Stimulated activated naive B cell treated with anti-CD40 and anti-IgM and Interleukin-4, amounts not matched to agents 10 μg/mL and 1 μg/mL and 100 μg/mL, for 72 hours (primary cell): ENCODE data around the gene INTS15.

Experiments
- ATAC-seq, 2 donors: fragments of 150-1000 bp; cut with Tn5 transposase; replicated peaks; 2 replicates each; pipeline ENCODE4 v1.10.0; 2021; ENCODE audit warnings: moderate library complexity in 1 of 2
- DNase-seq: peaks from one replicate; pipeline ENCODE4 v3.0.0; 2021
- H3K27ac Mint-ChIP-seq: one replicate; pipeline ENCODE4 v1.8.0; 2022; ENCODE audit warnings: mild to moderate bottlenecking, mixed read lengths
- H3K27me3 Mint-ChIP-seq, 2 donors: one replicate each; pipeline ENCODE4 v1.8.0; 2022; ENCODE audit warnings: mixed read lengths in 2 of 2
- H3K36me3 Mint-ChIP-seq, 2 donors: one replicate each; pipeline ENCODE4 v1.8.0; 2022; ENCODE audit warnings: mixed read lengths in 2 of 2, mild to moderate bottlenecking in 1 of 2
- H3K4me1 Mint-ChIP-seq, 2 donors: one replicate each; pipeline ENCODE4 v1.8.0; 2022; ENCODE audit warnings: mixed read lengths in 2 of 2, mild to moderate bottlenecking in 1 of 2
- H3K4me3 Mint-ChIP-seq, 2 donors: one replicate each; pipeline ENCODE4 v1.8.0; 2022; ENCODE audit warnings: mild to moderate bottlenecking in 2 of 2, mixed read lengths in 2 of 2, moderate library complexity in 1 of 2
- H3K9me3 Mint-ChIP-seq, 2 donors: one replicate each; pipeline ENCODE4 v1.8.0; 2022; ENCODE audit warnings: mixed read lengths in 2 of 2, mild to moderate bottlenecking in 1 of 2

INTS15 gene

GRCh38 chr7:6639032-6639431, 49.2 kb downstream of the INTS15 start:
- Mint-ChIP-seq H3K4me1 (peaks cover 25 to 43% of the 10 kb centered on the region in 2 donors), H3K27me3 (no peaks in the 10 kb centered on the region), H3K9me3 (peaks cover 4 to 7% of the 10 kb centered on the region in 2 donors), H3K36me3 (peaks cover 50 to 55% of the 10 kb centered on the region in 2 donors), H3K4me3 (peak overlapping the region; percentile 95 to 97), H3K27ac (peak overlapping the region; percentile 37)
- no peak for ATAC-seq
- DNase-seq = no peak

GRCh38 chr7:6639627-6640026, 49.8 kb downstream of the INTS15 start:
- Mint-ChIP-seq H3K27ac (peak overlapping the region; percentile 75), H3K27me3 (no peaks in the 10 kb centered on the region), H3K4me3 (peak overlapping the region in 1 of 2 donors; percentile 95)

GRCh38 chr7:6640246-6640721, 50.5 kb downstream of the INTS15 start:
- Mint-ChIP-seq H3K27ac (peak overlapping the region; percentile 47), H3K27me3 (no peaks in the 10 kb centered on the region), H3K4me3 (no peak overlapping the region), H3K4me1 (peaks cover 24 to 49% of the 10 kb centered on the region in 2 donors), H3K9me3 (peaks cover 2 to 4% of the 10 kb centered on the region in 2 donors), H3K36me3 (peaks cover 59 to 64% of the 10 kb centered on the region in 2 donors)
- no peak for DNase-seq
- ATAC-seq = peak in 1 of 2 donors; percentile 5

More at GRCh38 chr7:6639627-6640026, 49.8 kb downstream of the INTS15 start:
- H3K9me3 Mint-ChIP-seq = peaks cover 2 to 4% of the 10 kb centered on the region in 2 donors
- peaks cover 52 to 57% of the 10 kb centered on the region in 2 donors for H3K36me3 Mint-ChIP-seq
- ATAC-seq (no peak), DNase-seq (no peak)
- peaks cover 25 to 43% of the 10 kb centered on the region in 2 donors for H3K4me1 Mint-ChIP-seq

- no peak for ATAC-seq
- Mint-ChIP-seq H3K9me3 (peaks cover 2 to 4% of the 10 kb centered on the region in 2 donors), H3K4me3 (no peak overlapping the region), H3K4me1 (peaks cover 23 to 44% of the 10 kb centered on the region in 2 donors), H3K27me3 (no peaks in the 10 kb centered on the region), H3K27ac (peak overlapping the region; percentile 72), H3K36me3 (peaks cover 63 to 72% of the 10 kb centered on the region in 2 donors)
- no peak for DNase-seq
These were observed 51.6 kb downstream of the INTS15 start for GRCh38 chr7:6641305-6642035.

- no peak for ATAC-seq
- no peak for DNase-seq
- peak overlapping the region; percentile 42 for H3K27ac Mint-ChIP-seq
- H3K36me3 Mint-ChIP-seq = peaks cover 71 to 80% of the 10 kb centered on the region in 2 donors
- peaks cover 23 to 42% of the 10 kb centered on the region in 2 donors for H3K4me1 Mint-ChIP-seq
- H3K9me3 Mint-ChIP-seq = peaks cover 2 to 4% of the 10 kb centered on the region in 2 donors
- no peak overlapping the region for H3K4me3 Mint-ChIP-seq
- H3K27me3 Mint-ChIP-seq = no peaks in the 10 kb centered on the region
These were observed 52.5 kb downstream of the INTS15 start for GRCh38 chr7:6642239-6642839.

GRCh38 chr7:6642861-6643640, 53.2 kb downstream of the INTS15 start:
- peaks cover 70 to 83% of the 10 kb centered on the region in 2 donors for H3K36me3 Mint-ChIP-seq

GRCh38 chr7:6643915-6644625, 54.2 kb downstream of the INTS15 start:
- Mint-ChIP-seq H3K4me1 (peaks cover 18 to 27% of the 10 kb centered on the region in 2 donors), H3K9me3 (peaks cover 2 to 4% of the 10 kb centered on the region in 2 donors), H3K27me3 (no peaks in the 10 kb centered on the region), H3K4me3 (no peak overlapping the region), H3K27ac (no peak overlapping the region), H3K36me3 (peaks cover 65 to 85% of the 10 kb centered on the region in 2 donors)
- ATAC-seq (no peak), DNase-seq (no peak)

More at GRCh38 chr7:6642861-6643640, 53.2 kb downstream of the INTS15 start:
- no peak for ATAC-seq
- no peak for DNase-seq
- no peak overlapping the region for H3K4me3 Mint-ChIP-seq
- H3K9me3 Mint-ChIP-seq = peaks cover 2 to 4% of the 10 kb centered on the region in 2 donors
- H3K4me1 Mint-ChIP-seq = peaks cover 23 to 38% of the 10 kb centered on the region in 2 donors
- no peaks in the 10 kb centered on the region for H3K27me3 Mint-ChIP-seq
- no peak overlapping the region for H3K27ac Mint-ChIP-seq

- H3K36me3 Mint-ChIP-seq = peaks cover 59 to 84% of the 10 kb centered on the region in 2 donors
- H3K9me3 Mint-ChIP-seq = peaks cover 2 to 4% of the 10 kb centered on the region in 2 donors
- peaks cover 12 to 21% of the 10 kb centered on the region in 2 donors for H3K4me1 Mint-ChIP-seq
- DNase-seq = no peak
- ATAC-seq = no peak
- H3K4me3 Mint-ChIP-seq = no peak overlapping the region
- H3K27ac Mint-ChIP-seq = no peak overlapping the region
- no peaks in the 10 kb centered on the region for H3K27me3 Mint-ChIP-seq
These were observed 54.9 kb downstream of the INTS15 start for GRCh38 chr7:6644728-6645127.

GRCh38 chr7:6646465-6646864, 56.6 kb downstream of the INTS15 start:
- DNase-seq = no peak
- Mint-ChIP-seq H3K27me3 (no peaks in the 10 kb centered on the region), H3K4me1 (peaks cover 6 to 8% of the 10 kb centered on the region in 2 donors), H3K9me3 (peaks cover 4 to 5% of the 10 kb centered on the region in 2 donors), H3K4me3 (no peak overlapping the region), H3K27ac (no peak overlapping the region), H3K36me3 (peaks cover 62 to 85% of the 10 kb centered on the region in 2 donors)
- no peak for ATAC-seq

- ATAC-seq = no peak
- peaks cover 62 to 85% of the 10 kb centered on the region in 2 donors for H3K36me3 Mint-ChIP-seq
These were observed 57.3 kb downstream of the INTS15 start for GRCh38 chr7:6647080-6647479.

GRCh38 chr7:6647541-6647940, 57.7 kb downstream of the INTS15 start:
- ATAC-seq (no peak), DNase-seq (no peak)
- Mint-ChIP-seq H3K27me3 (no peaks in the 10 kb centered on the region), H3K4me3 (no peak overlapping the region), H3K4me1 (peaks cover 5 to 6% of the 10 kb centered on the region in 2 donors), H3K9me3 (peaks cover 4 to 5% of the 10 kb centered on the region in 2 donors), H3K27ac (no peak overlapping the region), H3K36me3 (peaks cover 59 to 84% of the 10 kb centered on the region in 2 donors)

More at GRCh38 chr7:6647080-6647479, 57.3 kb downstream of the INTS15 start:
- H3K27ac Mint-ChIP-seq = no peak overlapping the region
- DNase-seq = no peak
- H3K4me1 Mint-ChIP-seq = peaks cover 5 to 6% of the 10 kb centered on the region in 2 donors
- no peaks in the 10 kb centered on the region for H3K27me3 Mint-ChIP-seq
- peaks cover 4 to 5% of the 10 kb centered on the region in 2 donors for H3K9me3 Mint-ChIP-seq
- no peak overlapping the region for H3K4me3 Mint-ChIP-seq

- ATAC-seq (no peak), DNase-seq (no peak)
- peaks cover 4 to 5% of the 10 kb centered on the region in 2 donors for H3K9me3 Mint-ChIP-seq
- no peaks in the 10 kb centered on the region for H3K27me3 Mint-ChIP-seq
- peaks cover 5 to 6% of the 10 kb centered on the region in 2 donors for H3K4me1 Mint-ChIP-seq
- H3K36me3 Mint-ChIP-seq = peaks cover 56 to 81% of the 10 kb centered on the region in 2 donors
- H3K27ac Mint-ChIP-seq = peak overlapping the region; percentile 27
- no peak overlapping the region for H3K4me3 Mint-ChIP-seq
These were observed 58.4 kb downstream of the INTS15 start for GRCh38 chr7:6648066-6648814.

GRCh38 chr7:6648815-6649104, 58.9 kb downstream of the INTS15 start:
- peaks cover 53 to 78% of the 10 kb centered on the region in 2 donors for H3K36me3 Mint-ChIP-seq
- ATAC-seq = no peak

More at GRCh38 chr7:6648815-6649104, 58.9 kb downstream of the INTS15 start:
- Mint-ChIP-seq H3K4me3 (no peak overlapping the region), H3K4me1 (peaks cover 5 to 6% of the 10 kb centered on the region in 2 donors), H3K9me3 (peaks cover 4 to 5% of the 10 kb centered on the region in 2 donors), H3K27ac (no peak overlapping the region), H3K27me3 (no peaks in the 10 kb centered on the region)
- no peak for DNase-seq
